BLaER1 (cell line): ENCODE measurements around the gene XRRA1.

Experiments
- H3K27ac ChIP-seq: shearing (Covaris generic); formaldehyde crosslinking; 2 replicates; pipeline ENCODE4 v1.8.1; 2022
- H3K27me3 ChIP-seq: shearing (Covaris generic); formaldehyde crosslinking; 2 replicates; pipeline ENCODE4 v1.8.1; 2022
- H3K36me3 ChIP-seq: shearing (Covaris generic); formaldehyde crosslinking; 2 replicates; pipeline ENCODE4 v1.8.1; 2022
- H3K4me1 ChIP-seq: shearing (Covaris generic); formaldehyde crosslinking; 2 replicates; pipeline ENCODE4 v1.8.1; 2022
- H3K4me2 ChIP-seq: shearing (Covaris generic); formaldehyde crosslinking; 2 replicates; pipeline ENCODE4 v1.8.1; 2022
- H3K4me3 ChIP-seq: shearing (Covaris generic); formaldehyde crosslinking; 2 replicates; pipeline ENCODE4 v1.8.1; 2022
- H3K9ac ChIP-seq: shearing (Covaris generic); formaldehyde crosslinking; 2 replicates; pipeline ENCODE4 v1.8.1; 2022
- H3K9me3 ChIP-seq: shearing (Covaris generic); formaldehyde crosslinking; 2 replicates; pipeline ENCODE4 v1.8.1; 2022
- H4K20me1 ChIP-seq: shearing (Covaris generic); formaldehyde crosslinking; 2 replicates; pipeline ENCODE4 v1.8.1; 2022
- Cebpa-rat ChIP-seq: shearing (Covaris generic); IDR thresholded peaks from 2 replicates; pipeline ENCODE4 v1.8.1; 2022

The XRRA1 gene

DNA sequence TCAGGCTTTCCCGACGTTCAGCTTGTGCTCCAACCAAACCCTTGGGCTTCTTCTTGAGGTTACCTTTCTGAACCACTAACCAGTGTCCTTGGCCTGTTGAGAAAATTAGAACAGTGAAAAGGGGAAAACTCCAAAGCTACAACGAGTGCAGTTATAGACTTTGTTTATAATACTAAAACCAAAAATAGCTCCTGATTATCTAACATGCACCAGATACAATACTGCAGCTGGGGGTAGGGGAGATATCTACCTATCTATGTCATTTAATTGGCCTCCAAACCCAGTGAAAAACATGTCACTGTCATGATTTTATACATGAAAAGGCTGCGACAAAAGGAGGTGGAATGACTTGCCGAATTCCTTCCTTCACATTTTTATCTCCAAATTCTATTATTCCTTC lies 11.9 kb downstream of the XRRA1 start:
- Histone ChIP-seq H4K20me1 (no peaks in the 10 kb centered on the region), H3K27ac (no peak overlapping the region), H3K4me1 (peaks cover 12% of the 10 kb centered on the region; the same call in 1 of the 2 replicates), H3K27me3 (no peaks in the 10 kb centered on the region), H3K9me3 (no peaks in the 10 kb centered on the region), H3K9ac (no peak overlapping the region), H3K4me3 (no peak overlapping the region), H3K4me2 (no peak overlapping the region), H3K36me3 (peaks cover 96% of the 10 kb centered on the region)
- no peak for TF ChIP-seq Cebpa-rat

GRCh38 chr11:74936087-74936486 lies 12.8 kb downstream of the XRRA1 start:
- Histone ChIP-seq H3K27me3 (no peaks in the 10 kb centered on the region), H3K4me3 (no peak overlapping the region), H3K9me3 (no peaks in the 10 kb centered on the region), H3K4me2 (no peak overlapping the region), H3K9ac (no peak overlapping the region), H3K27ac (no peak overlapping the region), H3K36me3 (peaks cover 93% of the 10 kb centered on the region), H3K4me1 (peaks cover 14% of the 10 kb centered on the region; the same call in 1 of the 2 replicates), H4K20me1 (no peaks in the 10 kb centered on the region)
- TF ChIP-seq Cebpa-rat: no peak

DNA sequence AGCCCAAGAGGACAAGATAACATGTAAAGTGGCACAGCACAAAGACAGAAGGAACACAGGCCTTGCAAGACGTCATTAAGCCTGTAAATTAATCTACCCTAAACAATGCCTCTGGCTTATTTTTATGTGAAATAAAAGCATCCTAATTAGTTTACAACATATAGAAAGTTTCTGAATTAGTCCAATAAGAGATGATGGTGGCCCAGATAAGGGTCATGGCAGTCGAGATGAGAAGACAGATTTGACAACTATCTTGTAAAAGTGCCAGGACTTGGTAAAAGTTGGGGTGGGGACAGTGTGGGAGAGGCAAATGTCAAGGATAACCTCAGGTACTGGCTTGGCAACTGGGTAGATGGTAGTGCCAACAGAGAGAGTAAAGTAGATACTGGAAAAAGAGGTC lies 13.6 kb downstream of the XRRA1 start:
- peaks cover 14% of the 10 kb centered on the region; the same call in 1 of the 2 replicates for H3K4me1 ChIP-seq
- TF ChIP-seq Cebpa-rat: no peak
- no peak overlapping the region for H3K4me3 ChIP-seq
- H3K4me2 ChIP-seq: no peak overlapping the region
- no peak overlapping the region for H3K9ac ChIP-seq
- no peaks in the 10 kb centered on the region for H3K9me3 ChIP-seq
- H3K27ac ChIP-seq: no peak overlapping the region
- no peaks in the 10 kb centered on the region for H4K20me1 ChIP-seq
- H3K27me3 ChIP-seq: no peaks in the 10 kb centered on the region
- H3K36me3 ChIP-seq: peaks cover 93% of the 10 kb centered on the region

DNA sequence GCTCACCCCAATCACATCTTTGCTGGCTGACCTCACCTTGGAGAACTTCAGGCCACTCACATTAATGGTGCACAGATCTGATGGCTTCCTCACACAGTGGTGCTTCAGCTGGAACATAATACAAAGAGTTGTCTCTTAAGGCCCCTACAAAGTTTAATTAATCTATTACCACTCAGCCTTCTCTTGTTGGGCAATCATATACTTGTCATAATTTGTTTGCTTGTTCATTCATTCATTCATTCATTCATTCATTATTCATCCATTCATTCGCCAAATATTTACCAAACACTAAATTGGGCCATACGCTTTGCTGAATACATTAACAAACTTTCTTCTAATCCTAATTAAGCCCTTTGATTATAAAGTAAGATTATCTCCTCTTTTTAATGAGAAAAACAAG lies 15.1 kb downstream of the XRRA1 start:
- no peak overlapping the region for H3K27ac ChIP-seq
- no peak overlapping the region for H3K4me3 ChIP-seq
- H3K27me3 ChIP-seq: no peaks in the 10 kb centered on the region
- H3K4me2 ChIP-seq: no peak overlapping the region
- peaks cover 14% of the 10 kb centered on the region; the same call in 1 of the 2 replicates for H3K4me1 ChIP-seq
- peaks cover 92% of the 10 kb centered on the region for H3K36me3 ChIP-seq
- no peak for TF ChIP-seq Cebpa-rat
- no peak overlapping the region for H3K9ac ChIP-seq
- no peaks in the 10 kb centered on the region for H3K9me3 ChIP-seq
- no peaks in the 10 kb centered on the region for H4K20me1 ChIP-seq

DNA sequence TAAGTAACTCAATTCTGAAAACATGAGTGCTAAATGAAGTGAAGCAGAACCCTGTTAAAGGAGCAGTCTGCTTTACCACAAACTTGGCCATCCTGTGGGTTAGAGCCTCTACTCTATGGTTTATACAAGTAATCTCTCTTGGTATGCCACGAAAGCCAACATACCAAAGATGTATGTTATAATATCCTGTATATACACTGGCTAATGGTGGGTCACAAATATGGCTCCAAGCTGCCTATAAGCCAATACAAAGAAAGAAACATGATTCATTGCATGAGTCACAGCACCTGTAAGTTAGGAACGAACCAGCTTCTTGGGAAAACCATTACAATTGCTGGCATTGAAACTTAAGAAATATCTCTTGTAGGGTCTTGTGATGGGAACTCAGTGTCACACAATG lies 16.1 kb downstream of the XRRA1 start:
- peaks cover 14% of the 10 kb centered on the region; the same call in 1 of the 2 replicates for H3K4me1 ChIP-seq
- no peak for TF ChIP-seq Cebpa-rat
- no peak overlapping the region for H3K27ac ChIP-seq
- H3K36me3 ChIP-seq: peaks cover 93% of the 10 kb centered on the region
- H3K9ac ChIP-seq: no peak overlapping the region
- H3K9me3 ChIP-seq: no peaks in the 10 kb centered on the region
- no peak overlapping the region for H3K4me3 ChIP-seq
- H3K27me3 ChIP-seq: no peaks in the 10 kb centered on the region
- no peak overlapping the region for H3K4me2 ChIP-seq
- no peaks in the 10 kb centered on the region for H4K20me1 ChIP-seq

GRCh38 chr11:74932169-74932568 lies 16.7 kb downstream of the XRRA1 start:
- peaks cover 92% of the 10 kb centered on the region for H3K36me3 ChIP-seq
- no peak overlapping the region for H3K4me3 ChIP-seq
- H4K20me1 ChIP-seq: no peaks in the 10 kb centered on the region
- peaks cover 14% of the 10 kb centered on the region; the same call in 1 of the 2 replicates for H3K4me1 ChIP-seq
- H3K27me3 ChIP-seq: no peaks in the 10 kb centered on the region
- H3K9me3 ChIP-seq: no peaks in the 10 kb centered on the region
- H3K27ac ChIP-seq: no peak overlapping the region
- TF ChIP-seq Cebpa-rat: no peak
- H3K9ac ChIP-seq: no peak overlapping the region
- no peak overlapping the region for H3K4me2 ChIP-seq

- no peak for TF ChIP-seq Cebpa-rat
These were observed 19.2 kb downstream of the XRRA1 start for GRCh38 chr11:74929431-74930363.

GRCh38 chr11:74927496-74927895 lies 21.4 kb downstream of the XRRA1 start:
- Histone ChIP-seq H3K27me3 (no peaks in the 10 kb centered on the region), H3K9me3 (no peaks in the 10 kb centered on the region), H4K20me1 (no peaks in the 10 kb centered on the region), H3K4me1 (peaks cover 6% of the 10 kb centered on the region; the same call in 1 of the 2 replicates), H3K4me2 (no peak overlapping the region), H3K4me3 (no peak overlapping the region), H3K9ac (no peak overlapping the region), H3K27ac (no peak overlapping the region), H3K36me3 (peaks cover 75% of the 10 kb centered on the region)
- no peak for TF ChIP-seq Cebpa-rat

More at GRCh38 chr11:74929431-74930363, 19.2 kb downstream of the XRRA1 start:
- Histone ChIP-seq H3K9ac (no peak overlapping the region), H3K27me3 (no peaks in the 10 kb centered on the region), H3K27ac (no peak overlapping the region), H3K4me1 (peaks cover 14% of the 10 kb centered on the region; the same call in 1 of the 2 replicates), H3K9me3 (no peaks in the 10 kb centered on the region), H3K4me2 (no peak overlapping the region), H3K4me3 (no peak overlapping the region), H4K20me1 (no peaks in the 10 kb centered on the region), H3K36me3 (peaks cover 80% of the 10 kb centered on the region)

GRCh38 chr11:74926304-74927030 lies 22.4 kb downstream of the XRRA1 start:
- H4K20me1 ChIP-seq: no peaks in the 10 kb centered on the region
- H3K4me1 ChIP-seq: no peaks in the 10 kb centered on the region
- no peak for TF ChIP-seq Cebpa-rat
- H3K27ac ChIP-seq: no peak overlapping the region
- H3K36me3 ChIP-seq: peaks cover 78% of the 10 kb centered on the region
- H3K4me2 ChIP-seq: no peak overlapping the region
- H3K27me3 ChIP-seq: no peaks in the 10 kb centered on the region
- H3K9ac ChIP-seq: no peak overlapping the region
- H3K4me3 ChIP-seq: no peak overlapping the region
- H3K9me3 ChIP-seq: no peaks in the 10 kb centered on the region

- Histone ChIP-seq H3K4me1 (no peaks in the 10 kb centered on the region), H3K36me3 (peaks cover 79% of the 10 kb centered on the region), H3K27me3 (no peaks in the 10 kb centered on the region), H3K9ac (no peak overlapping the region), H3K27ac (no peak overlapping the region), H3K9me3 (no peaks in the 10 kb centered on the region), H3K4me2 (no peak overlapping the region), H3K4me3 (no peak overlapping the region), H4K20me1 (no peaks in the 10 kb centered on the region)
- TF ChIP-seq Cebpa-rat: no peak
These were observed 23.6 kb downstream of the XRRA1 start for GRCh38 chr11:74925281-74925680.
